Activated CD4-positive, alpha-beta memory T cell treated with anti-CD3 and anti-CD28 coated beads, Interleukin-2, amount 10 ng/mL, durations not matched to agents 7 days and 5 days (primary cell): Measurements from ENCODE around the gene HS3ST4. TPM values are rescaled to one million over a fixed set of nuclear protein-coding genes. Genes with fewer than 3 reads are reported as not detected.

Source experiments
- CTCF ChIA-PET: fragments of 350-600 bp; sonication (Branson Sonifier 250); formaldehyde crosslinking; loops from one replicate; lab custom pipeline; 2021; ENCODE audit warnings: antibody characterized with exemption, inconsistent platforms; lab: Charles Lee
- POLR2A ChIA-PET: fragments of 350-600 bp; sonication (Branson Sonifier 250); formaldehyde crosslinking; loops from one replicate; lab custom pipeline; 2021; ENCODE audit warnings: antibody characterized with exemption; lab: Charles Lee
- DNase-seq: peaks from one replicate; pipeline ENCODE4 v3.0.0-alpha.2; 2020
- H3K27ac Mint-ChIP-seq: one replicate; pipeline ENCODE4 v1.8.0; 2021; ENCODE audit warnings: mild to moderate bottlenecking, mixed read lengths
- H3K27me3 Mint-ChIP-seq: one replicate; pipeline ENCODE4 v1.8.0; 2021; ENCODE audit warnings: mixed read lengths
- H3K36me3 Mint-ChIP-seq: one replicate; pipeline ENCODE4 v1.8.0; 2021; ENCODE audit warnings: low read depth, mixed read lengths
- H3K4me1 Mint-ChIP-seq: one replicate; pipeline ENCODE4 v1.8.0; 2021; ENCODE audit warnings: mixed read lengths
- H3K4me3 Mint-ChIP-seq: one replicate; pipeline ENCODE4 v1.8.0; 2021; ENCODE audit warnings: mild to moderate bottlenecking, mixed read lengths
- H3K9me3 Mint-ChIP-seq: one replicate; pipeline ENCODE4 v1.8.0; 2021; ENCODE audit warnings: mixed read lengths
- total RNA-seq, 2 experiments: library from RNA; stranded (reverse); gene quantifications; one replicate each; pipeline ENCODE4 v1.2.3, GENCODE V29; 2021

Gene HS3ST4
- total RNA-seq, 2 experiments from 2014 or later = not detected

DNA sequence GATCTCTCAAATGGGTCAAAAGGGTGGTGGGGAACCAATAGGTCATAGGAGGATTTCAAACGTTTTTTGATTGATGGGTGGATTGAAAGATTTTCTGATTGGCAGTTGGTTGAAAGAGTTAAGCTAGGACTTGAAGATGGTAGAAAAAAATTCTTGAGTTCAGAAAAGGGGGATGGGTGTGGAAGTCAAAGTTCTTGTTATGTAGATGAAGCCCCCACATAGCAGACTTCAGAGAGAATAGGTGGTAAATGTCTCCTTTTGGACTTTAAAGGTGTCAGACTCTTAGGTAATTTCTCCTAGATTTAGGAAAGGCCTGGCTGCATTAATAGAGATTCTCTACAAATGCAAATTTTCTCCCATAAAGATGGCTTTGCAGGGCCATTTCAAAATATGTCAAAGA is 163.3 kb downstream of the HS3ST4 start:
- no peak for DNase-seq
- Mint-ChIP-seq H3K36me3 (no peaks in the 10 kb centered on the region), H3K9me3 (no peaks in the 10 kb centered on the region), H3K27ac (no peak overlapping the region), H3K4me3 (no peak overlapping the region), H3K27me3 (peaks cover 10% of the 10 kb centered on the region), H3K4me1 (no peaks in the 10 kb centered on the region)
- ChIA-PET POLR2A (no interaction called here), CTCF (no interaction called here)

DNA sequence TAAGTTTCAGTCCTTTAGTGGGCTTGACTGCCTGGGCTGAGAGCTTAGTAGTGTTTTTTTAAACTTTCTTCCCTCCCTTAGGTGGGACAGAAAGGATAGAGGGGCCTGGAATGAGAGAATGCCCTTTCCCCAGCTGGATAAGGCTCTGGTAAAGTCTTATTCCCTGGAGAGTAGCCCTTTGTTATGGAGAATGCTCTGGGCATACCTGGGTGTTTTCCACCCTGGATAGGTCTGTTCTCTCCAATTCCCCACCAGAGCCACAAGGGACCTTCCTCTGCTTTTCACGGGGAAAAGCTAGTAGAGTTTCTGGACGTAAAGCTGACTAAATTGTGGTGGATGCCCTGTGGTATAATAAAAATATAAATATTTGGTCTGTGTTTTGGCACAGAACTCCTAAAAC is 164.1 kb downstream of the HS3ST4 start:
- Mint-ChIP-seq H3K4me3 (no peak overlapping the region), H3K4me1 (no peaks in the 10 kb centered on the region), H3K27me3 (peaks cover 10% of the 10 kb centered on the region), H3K27ac (no peak overlapping the region), H3K9me3 (no peaks in the 10 kb centered on the region), H3K36me3 (no peaks in the 10 kb centered on the region)
- DNase-seq = no peak
- ChIA-PET POLR2A (no interaction called here), CTCF (no interaction called here)

DNA sequence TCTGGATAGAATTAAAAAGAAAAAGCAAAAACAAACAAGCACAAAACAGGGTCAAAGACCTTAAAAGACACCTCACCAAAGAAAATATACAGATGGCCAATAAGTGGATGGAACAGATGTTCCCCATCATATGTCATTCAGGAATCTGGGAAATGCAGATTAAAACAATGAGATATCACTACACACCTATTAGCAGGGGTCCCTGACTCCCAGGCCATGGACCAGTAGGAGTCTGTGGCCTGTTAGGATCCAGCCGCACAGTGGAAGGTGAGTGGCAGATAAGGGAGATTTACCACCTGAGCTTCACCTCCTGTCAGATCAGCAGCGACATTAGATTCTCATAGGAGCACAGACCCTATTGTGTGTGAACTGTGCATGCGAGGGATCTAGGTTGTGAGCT is 167.9 kb downstream of the HS3ST4 start:
- POLR2A ChIA-PET = interaction anchor here (0.6 kb wide), 1 partner anchor 646 kb away, joined by 4 read pairs; no protein-coding TSS in a partner anchor
- H3K4me1 Mint-ChIP-seq = no peaks in the 10 kb centered on the region
- H3K36me3 Mint-ChIP-seq = no peaks in the 10 kb centered on the region
- CTCF ChIA-PET = no interaction called here
- H3K27ac Mint-ChIP-seq = no peak overlapping the region
- DNase-seq = no peak
- H3K9me3 Mint-ChIP-seq = no peaks in the 10 kb centered on the region
- no peak overlapping the region for H3K4me3 Mint-ChIP-seq
- H3K27me3 Mint-ChIP-seq = peaks cover 6% of the 10 kb centered on the region

DNA sequence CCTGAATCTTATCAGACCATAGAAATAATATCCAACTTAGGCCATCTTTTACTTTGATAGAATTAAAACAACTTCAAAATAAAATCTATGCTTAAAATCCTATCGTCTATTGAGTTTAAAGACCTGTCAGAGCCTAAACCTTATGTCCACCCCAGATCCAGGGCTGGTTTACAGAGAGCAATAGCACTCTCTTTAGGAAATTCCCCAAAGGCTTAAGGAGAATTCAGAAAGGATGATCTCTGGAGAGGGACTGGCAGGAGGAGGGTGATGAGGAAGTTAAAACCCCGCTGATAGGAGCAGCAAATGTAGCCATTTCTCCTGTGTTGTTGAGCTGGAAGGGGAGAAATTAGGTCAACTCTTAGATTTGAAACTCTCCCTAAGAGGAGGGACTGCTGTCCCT is 175.3 kb downstream of the HS3ST4 start:
- Mint-ChIP-seq H3K4me3 (no peak overlapping the region), H3K4me1 (no peaks in the 10 kb centered on the region), H3K27ac (no peak overlapping the region), H3K36me3 (no peaks in the 10 kb centered on the region), H3K27me3 (no peaks in the 10 kb centered on the region), H3K9me3 (no peaks in the 10 kb centered on the region)
- no peak for DNase-seq
- ChIA-PET CTCF (no interaction called here), POLR2A (no interaction called here)

DNA sequence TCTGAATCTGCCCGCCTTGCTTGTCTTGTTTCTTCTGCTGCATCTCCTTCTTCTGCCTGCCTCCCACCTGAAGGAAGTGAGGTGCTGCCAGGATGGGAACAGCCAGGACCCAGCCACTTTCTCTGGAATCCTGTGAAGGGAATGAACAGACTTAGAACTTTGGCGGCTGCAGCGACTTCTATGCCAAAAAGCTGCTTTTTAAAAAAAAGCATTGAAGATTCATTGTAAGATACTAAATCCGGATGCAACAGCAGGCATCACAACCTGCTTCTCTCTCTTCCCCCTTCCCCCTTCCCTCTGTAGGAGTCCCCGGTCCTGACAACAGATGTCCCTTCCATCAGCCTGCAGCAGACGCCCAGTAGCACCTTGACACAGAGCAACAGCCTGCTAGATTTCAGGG is 176.3 kb downstream of the HS3ST4 start:
- POLR2A ChIA-PET = no interaction called here
- Mint-ChIP-seq H3K9me3 (no peaks in the 10 kb centered on the region), H3K4me3 (no peak overlapping the region), H3K27me3 (no peaks in the 10 kb centered on the region), H3K27ac (no peak overlapping the region), H3K36me3 (no peaks in the 10 kb centered on the region), H3K4me1 (no peaks in the 10 kb centered on the region)
- DNase-seq = no peak
- CTCF ChIA-PET = no interaction called here

DNA sequence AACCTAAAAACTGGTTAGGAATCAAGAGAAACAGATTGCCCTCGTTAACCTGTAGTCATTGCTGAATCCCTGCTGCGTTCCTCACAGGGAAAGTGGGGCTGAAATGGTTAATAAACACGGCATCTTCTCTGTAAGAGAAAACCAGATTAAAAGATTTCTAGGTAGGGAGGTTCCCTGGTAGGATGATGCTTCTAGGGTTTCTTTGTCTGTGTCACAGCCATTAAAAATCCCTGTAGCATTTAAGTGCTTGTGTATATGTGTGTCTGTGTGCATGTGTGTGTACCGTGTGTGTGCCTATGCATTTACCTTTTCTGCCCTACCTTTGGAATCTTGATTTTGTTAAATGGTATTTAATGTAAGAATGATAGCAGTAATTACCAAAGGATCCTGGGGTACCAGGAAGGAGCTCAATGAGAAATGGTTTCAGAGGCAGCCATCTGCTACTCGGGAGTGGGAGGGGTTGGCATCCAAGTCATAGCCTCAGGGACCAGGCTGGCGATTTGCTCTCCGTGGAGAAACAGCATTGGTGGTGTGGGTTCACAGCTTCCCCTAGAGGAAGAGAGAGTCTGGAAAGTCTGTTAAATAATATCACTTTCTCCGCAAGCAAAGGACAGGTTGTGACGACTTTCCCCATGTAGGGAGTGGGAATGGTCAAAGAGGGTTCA is 177.1 kb downstream of the HS3ST4 start:
- DNase-seq = no peak
- ChIA-PET POLR2A (no interaction called here), CTCF (no interaction called here)
- Mint-ChIP-seq H3K27ac (no peak overlapping the region), H3K36me3 (no peaks in the 10 kb centered on the region), H3K4me3 (no peak overlapping the region), H3K27me3 (no peaks in the 10 kb centered on the region), H3K9me3 (peaks cover 2% of the 10 kb centered on the region), H3K4me1 (no peaks in the 10 kb centered on the region)

DNA sequence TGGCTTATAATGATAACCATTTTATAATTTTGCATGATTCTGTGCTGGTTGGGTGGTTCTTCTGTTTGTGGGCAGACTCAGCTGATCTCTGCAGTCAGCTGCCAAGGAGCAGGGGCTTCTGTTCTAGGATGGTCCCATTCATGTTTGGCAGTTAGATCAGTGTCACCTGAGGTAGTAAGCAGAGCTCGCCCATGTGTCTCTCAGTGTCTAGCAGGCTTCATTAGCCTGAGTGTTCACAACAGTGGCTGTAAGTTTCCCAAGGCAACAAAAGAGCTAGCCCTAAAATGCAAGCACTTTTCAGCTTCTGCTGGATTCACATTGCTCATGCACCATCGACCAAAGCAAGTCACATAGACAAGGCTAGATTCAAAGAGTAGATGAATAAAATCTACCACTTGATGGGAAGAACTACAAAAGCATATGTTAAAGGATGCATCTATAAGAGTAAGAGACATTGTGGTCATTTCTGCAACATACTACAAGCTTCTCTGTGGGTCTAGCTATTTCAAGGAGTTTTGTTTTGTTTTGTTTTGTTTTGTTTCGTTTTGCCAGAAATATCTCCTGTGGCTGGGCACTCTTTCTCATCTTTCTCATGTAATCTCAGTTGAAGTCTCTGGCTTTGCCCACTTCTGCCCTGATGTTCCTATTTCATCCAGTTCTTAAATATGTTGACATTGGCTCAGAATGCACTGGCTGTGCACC is 180.8 kb downstream of the HS3ST4 start:
- H3K27me3 Mint-ChIP-seq = peaks cover 3% of the 10 kb centered on the region
- no peaks in the 10 kb centered on the region for H3K4me1 Mint-ChIP-seq
- H3K36me3 Mint-ChIP-seq = no peaks in the 10 kb centered on the region
- CTCF ChIA-PET = no interaction called here
- H3K27ac Mint-ChIP-seq = no peak overlapping the region
- H3K4me3 Mint-ChIP-seq = no peak overlapping the region
- no peak for DNase-seq
- POLR2A ChIA-PET = no interaction called here
- peaks cover 2% of the 10 kb centered on the region for H3K9me3 Mint-ChIP-seq

DNA sequence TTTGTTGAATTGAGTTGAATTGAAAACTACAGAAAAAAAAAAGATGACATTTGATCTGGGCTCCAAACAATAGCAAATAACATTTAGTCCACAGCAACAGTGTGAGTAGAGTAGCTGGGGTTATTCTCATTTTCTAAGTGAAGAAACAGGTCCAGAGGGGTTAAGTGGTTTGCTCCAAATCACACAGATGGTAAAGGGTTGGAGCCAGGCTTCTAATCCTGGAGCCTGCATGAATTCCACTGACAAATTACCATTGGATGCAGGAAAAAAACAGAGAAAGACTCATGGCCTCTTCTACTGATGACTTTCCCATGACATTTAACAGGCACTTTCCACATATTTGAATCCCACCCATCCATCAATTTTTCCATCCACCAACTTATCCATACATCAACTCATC is 182.4 kb downstream of the HS3ST4 start:
- Mint-ChIP-seq H3K36me3 (no peaks in the 10 kb centered on the region), H3K27me3 (peaks cover 3% of the 10 kb centered on the region), H3K9me3 (peaks cover 2% of the 10 kb centered on the region), H3K4me3 (no peak overlapping the region), H3K27ac (no peak overlapping the region), H3K4me1 (no peaks in the 10 kb centered on the region)
- no peak for DNase-seq
- CTCF ChIA-PET = no interaction called here
- POLR2A ChIA-PET = no interaction called here

DNA sequence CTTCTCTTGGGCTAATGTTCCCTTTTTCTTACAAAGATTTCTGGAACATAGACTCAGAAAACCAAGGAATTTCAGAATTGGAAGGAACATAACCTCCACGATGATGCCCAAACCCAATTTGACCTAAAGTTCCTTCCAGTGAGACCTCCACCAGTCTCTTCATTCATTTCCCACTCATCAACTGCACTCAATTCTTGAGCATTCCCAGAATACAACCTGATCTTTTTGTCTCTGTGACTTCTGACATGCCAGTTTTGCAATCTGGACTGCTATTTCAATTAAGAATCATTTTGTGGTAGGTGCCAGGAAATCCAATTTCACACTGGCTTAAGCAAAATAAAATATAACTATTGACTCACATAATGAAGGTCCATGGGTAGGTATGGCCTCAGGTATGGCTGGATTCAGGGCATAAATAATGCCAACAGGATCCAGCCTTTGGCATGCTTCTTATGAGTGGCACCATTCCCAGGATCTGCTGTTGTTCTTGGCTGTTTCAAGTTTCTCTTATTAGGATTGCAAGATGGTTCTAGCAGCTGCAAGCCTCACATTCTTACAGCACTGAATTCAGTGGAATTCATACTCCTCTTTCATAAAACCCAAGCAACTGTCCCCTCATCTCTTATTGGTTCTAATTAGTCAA is 184.3 kb downstream of the HS3ST4 start:
- no peak for DNase-seq
- no peaks in the 10 kb centered on the region for H3K36me3 Mint-ChIP-seq
- ChIA-PET POLR2A (no interaction called here), CTCF (no interaction called here)
- no peak overlapping the region for H3K4me3 Mint-ChIP-seq
- H3K4me1 Mint-ChIP-seq = no peaks in the 10 kb centered on the region
- H3K27ac Mint-ChIP-seq = no peak overlapping the region
- peaks cover 2% of the 10 kb centered on the region for H3K9me3 Mint-ChIP-seq
- H3K27me3 Mint-ChIP-seq = peaks cover 3% of the 10 kb centered on the region

DNA sequence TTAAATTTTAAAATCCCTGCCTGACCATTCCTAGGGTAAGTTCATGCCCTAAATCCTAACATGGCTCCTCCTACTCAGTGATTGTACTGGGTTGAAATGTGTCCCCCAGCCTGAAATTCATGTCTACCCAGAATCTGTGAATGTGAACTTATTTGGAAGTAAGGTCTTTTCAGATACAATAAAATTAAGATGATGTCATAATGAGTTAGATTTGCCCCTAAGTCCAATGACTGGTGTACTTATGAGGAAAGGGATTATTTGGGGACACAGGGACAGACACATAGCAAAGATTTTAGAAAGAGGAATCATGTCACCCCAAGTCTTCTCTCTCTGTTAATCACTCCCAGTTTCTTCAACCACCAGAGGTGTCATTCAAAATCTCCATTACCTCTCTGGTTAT is 185.3 kb downstream of the HS3ST4 start:
- Mint-ChIP-seq H3K9me3 (peaks cover 2% of the 10 kb centered on the region), H3K36me3 (no peaks in the 10 kb centered on the region), H3K4me3 (no peak overlapping the region), H3K4me1 (no peaks in the 10 kb centered on the region), H3K27ac (no peak overlapping the region), H3K27me3 (peaks cover 3% of the 10 kb centered on the region)
- ChIA-PET CTCF (no interaction called here), POLR2A (no interaction called here)
- DNase-seq = no peak

DNA sequence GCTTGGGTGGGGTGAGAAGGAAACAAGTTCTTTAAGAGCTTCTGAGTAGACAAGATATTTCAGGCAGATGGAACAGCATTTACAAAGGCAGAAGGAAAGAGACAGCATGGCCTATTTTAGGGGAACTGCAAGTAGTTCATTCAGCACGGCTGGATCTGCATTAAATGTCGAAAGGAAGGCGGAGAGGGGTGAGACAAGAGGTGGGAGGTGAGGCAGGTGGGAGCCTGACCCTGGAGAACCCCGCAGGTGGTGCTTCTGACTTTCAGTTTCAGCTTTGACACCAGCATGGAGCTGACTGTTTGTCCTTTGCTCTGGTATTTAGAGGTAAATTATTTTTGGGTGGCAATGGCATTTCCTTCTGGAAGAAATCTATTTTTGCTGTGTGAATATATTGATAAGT is 194.8 kb downstream of the HS3ST4 start:
- no peak overlapping the region for H3K4me3 Mint-ChIP-seq
- no peak overlapping the region for H3K27ac Mint-ChIP-seq
- no peaks in the 10 kb centered on the region for H3K27me3 Mint-ChIP-seq
- DNase-seq = no peak
- H3K36me3 Mint-ChIP-seq = no peaks in the 10 kb centered on the region
- ChIA-PET POLR2A (no interaction called here), CTCF (no interaction called here)
- peaks cover 3% of the 10 kb centered on the region for H3K9me3 Mint-ChIP-seq
- H3K4me1 Mint-ChIP-seq = no peaks in the 10 kb centered on the region

DNA sequence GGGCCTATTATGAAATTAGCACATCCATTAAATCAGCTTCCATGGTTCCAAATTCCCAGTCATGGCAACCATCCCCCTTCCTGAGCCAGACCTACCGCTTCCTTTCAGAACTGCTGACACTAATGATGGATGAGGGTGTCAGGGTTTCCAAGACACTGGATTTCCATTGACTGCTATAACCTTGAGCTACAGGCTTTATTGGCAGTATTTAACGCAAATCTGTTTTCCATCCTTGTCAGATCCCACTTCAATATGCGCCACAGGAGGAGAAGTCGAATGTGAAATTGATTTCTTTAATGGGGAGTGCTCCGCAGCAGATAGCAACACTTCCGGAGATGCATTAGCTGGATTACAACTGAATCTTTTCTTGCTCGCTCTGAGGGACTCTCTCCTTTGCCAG is 197.1 kb downstream of the HS3ST4 start:
- H3K27ac Mint-ChIP-seq = no peak overlapping the region
- DNase-seq = no peak
- no peak overlapping the region for H3K4me3 Mint-ChIP-seq
- H3K9me3 Mint-ChIP-seq = peaks cover 3% of the 10 kb centered on the region
- CTCF ChIA-PET = no interaction called here
- H3K27me3 Mint-ChIP-seq = no peaks in the 10 kb centered on the region
- H3K36me3 Mint-ChIP-seq = no peaks in the 10 kb centered on the region
- POLR2A ChIA-PET = no interaction called here
- H3K4me1 Mint-ChIP-seq = no peaks in the 10 kb centered on the region

DNA sequence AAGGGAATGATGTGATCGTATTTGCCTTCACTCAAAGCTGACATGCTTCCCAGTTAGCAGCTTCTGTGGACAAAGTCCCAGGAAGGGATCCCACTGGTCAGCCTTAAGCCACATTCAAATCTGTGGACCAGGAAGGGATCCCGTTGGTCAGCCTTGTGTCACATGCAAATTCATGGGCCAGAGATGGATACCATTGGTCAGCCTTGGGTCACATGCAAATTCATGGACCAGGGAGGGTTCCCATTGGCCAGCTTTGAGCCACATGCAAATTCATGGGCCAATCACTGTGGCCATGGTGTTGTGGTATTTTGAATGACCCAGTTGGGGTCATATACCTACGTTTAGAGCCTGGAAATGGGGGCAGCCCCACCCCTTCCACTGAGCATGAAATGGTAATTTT is 201.6 kb downstream of the HS3ST4 start:
- no peak for DNase-seq
- no peaks in the 10 kb centered on the region for H3K27me3 Mint-ChIP-seq
- CTCF ChIA-PET = no interaction called here

DNA sequence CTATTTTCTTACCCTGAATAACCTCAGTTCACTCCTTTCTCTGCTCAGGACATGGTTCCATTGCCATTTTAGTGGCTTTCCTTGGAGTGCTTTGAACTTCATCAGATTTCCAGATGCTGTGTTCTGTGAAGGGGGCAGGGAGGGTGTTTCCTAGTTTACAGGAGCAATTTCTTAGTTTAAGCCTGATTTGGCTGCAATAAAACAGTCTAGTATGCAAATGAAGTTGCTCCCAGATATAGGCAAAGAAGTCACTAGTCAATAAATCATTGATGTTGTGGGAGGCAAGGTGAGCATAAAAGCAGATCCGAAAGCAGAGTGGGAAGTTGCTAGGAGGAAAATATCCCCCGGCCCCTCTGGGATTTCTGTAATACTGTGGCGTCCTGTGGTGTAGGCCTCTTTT is 202.3 kb downstream of the HS3ST4 start:
- Mint-ChIP-seq H3K9me3 (peaks cover 3% of the 10 kb centered on the region), H3K36me3 (no peaks in the 10 kb centered on the region), H3K4me3 (no peak overlapping the region), H3K27ac (no peak overlapping the region), H3K4me1 (no peaks in the 10 kb centered on the region), H3K27me3 (no peaks in the 10 kb centered on the region)
- ChIA-PET POLR2A (no interaction called here), CTCF (no interaction called here)
- no peak for DNase-seq

More for the DNA sequence above, 201.6 kb downstream of the HS3ST4 start:
- H3K36me3 Mint-ChIP-seq = no peaks in the 10 kb centered on the region
- no peak overlapping the region for H3K27ac Mint-ChIP-seq
- H3K9me3 Mint-ChIP-seq = peaks cover 3% of the 10 kb centered on the region
- no peaks in the 10 kb centered on the region for H3K4me1 Mint-ChIP-seq
- POLR2A ChIA-PET = no interaction called here
- no peak overlapping the region for H3K4me3 Mint-ChIP-seq
